ENCODE results near the gene TARS3. TPM values are rescaled to one million over a fixed set of nuclear protein-coding genes. Genes with fewer than 3 reads are reported as not detected.

The TARS3 gene
- total RNA-seq, 1 donor from 2014 or later = 10.4 TPM

GRCh38 chr15:101733545-101733944, 9.3 kb upstream of the TARS3 start:
- H3K4me3 ChIP-seq (ENCODE audit: low read depth, low read length) = no peak overlapping the region

GRCh38 chr15:101732772-101733171, 8.5 kb upstream of the TARS3 start:
- DNase-seq (ENCODE audit: low read depth) = no peak
- H3K27me3 ChIP-seq (ENCODE audit: control insufficient read depth, insufficient read depth, low read length) = no peaks in the 10 kb centered on the region
- H3K36me3 ChIP-seq (ENCODE audit: control insufficient read depth, insufficient read depth, low read length) = no peaks in the 10 kb centered on the region
- TF ChIP-seq CTCF (IDR thresholded peaks at IDR 0.05; ENCODE audit: insufficient read depth, low read length, poor library complexity, severe bottlenecking) = no peak
- no peak overlapping the region for H3K4me3 ChIP-seq (ENCODE audit: low read depth, low read length)

More at GRCh38 chr15:101733545-101733944, 9.3 kb upstream of the TARS3 start:
- no peaks in the 10 kb centered on the region for H3K27me3 ChIP-seq (ENCODE audit: control insufficient read depth, insufficient read depth, low read length)
- H3K36me3 ChIP-seq (ENCODE audit: control insufficient read depth, insufficient read depth, low read length) = no peaks in the 10 kb centered on the region
- no peak for DNase-seq (ENCODE audit: low read depth)
- no peak for TF ChIP-seq CTCF (IDR thresholded peaks at IDR 0.05; ENCODE audit: insufficient read depth, low read length, poor library complexity, severe bottlenecking)

- TF ChIP-seq CTCF (IDR thresholded peaks at IDR 0.05; ENCODE audit: insufficient read depth, low read length, poor library complexity, severe bottlenecking) = no peak
- Histone ChIP-seq H3K4me3 (ENCODE audit: low read depth, low read length) (no peak overlapping the region), H3K36me3 (ENCODE audit: control insufficient read depth, insufficient read depth, low read length) (no peaks in the 10 kb centered on the region), H3K27me3 (ENCODE audit: control insufficient read depth, insufficient read depth, low read length) (no peaks in the 10 kb centered on the region)
- DNase-seq (ENCODE audit: low read depth) = no peak
Measured at GRCh38 chr15:101731746-101732145, 7.5 kb upstream of the TARS3 start.

GRCh38 chr15:101727186-101727585, 2.9 kb upstream of the TARS3 start:
- DNase-seq (ENCODE audit: low read depth) = no peak
- Histone ChIP-seq H3K36me3 (ENCODE audit: control insufficient read depth, insufficient read depth, low read length) (no peaks in the 10 kb centered on the region), H3K27me3 (ENCODE audit: control insufficient read depth, insufficient read depth, low read length) (no peaks in the 10 kb centered on the region), H3K4me3 (ENCODE audit: low read depth, low read length) (no peak overlapping the region)
- no peak for TF ChIP-seq CTCF (IDR thresholded peaks at IDR 0.05; ENCODE audit: insufficient read depth, low read length, poor library complexity, severe bottlenecking)

GRCh38 chr15:101725073-101725472, 800 bp upstream of the TARS3 start:
- Histone ChIP-seq H3K4me3 (ENCODE audit: low read depth, low read length) (no peak overlapping the region), H3K27me3 (ENCODE audit: control insufficient read depth, insufficient read depth, low read length) (no peaks in the 10 kb centered on the region), H3K36me3 (ENCODE audit: control insufficient read depth, insufficient read depth, low read length) (no peaks in the 10 kb centered on the region)
- no peak for TF ChIP-seq CTCF (IDR thresholded peaks at IDR 0.05; ENCODE audit: insufficient read depth, low read length, poor library complexity, severe bottlenecking)
- no peak for DNase-seq (ENCODE audit: low read depth)

- DNase-seq (ENCODE audit: low read depth) = no peak
- Histone ChIP-seq H3K36me3 (ENCODE audit: control insufficient read depth, insufficient read depth, low read length) (no peaks in the 10 kb centered on the region), H3K27me3 (ENCODE audit: control insufficient read depth, insufficient read depth, low read length) (no peaks in the 10 kb centered on the region), H3K4me3 (ENCODE audit: low read depth, low read length) (peak overlapping the region; percentile 9)
- TF ChIP-seq CTCF (IDR thresholded peaks at IDR 0.05; ENCODE audit: insufficient read depth, low read length, poor library complexity, severe bottlenecking) = no peak
Measured at GRCh38 chr15:101724675-101725005, 367 bp upstream of the TARS3 start.
